Subcutaneous adipose tissue (tissue), 4 donors: ENCODE data around the gene PTPRA. TPM values are rescaled to one million over a fixed set of nuclear protein-coding genes. Genes with fewer than 3 reads are reported as not detected.

Source experiments
- CTCF ChIP-seq: fragments of 450-650 bp; IDR thresholded peaks from one replicate; pipeline ENCODE4 v1.5.1; 2016; ENCODE audit warnings: low read depth, mild to moderate bottlenecking, control low read depth, antibody characterized with exemption, moderate library complexity
- total RNA-seq, 4 donors: library from RNA; depleted of rRNA; stranded (reverse); fragments of >200 nt; gene quantifications; one replicate each; pipeline ENCODE4 v1.1.0, GENCODE V29; 2016

PTPRA gene
- total RNA-seq, 4 donors from 2014 or later = 64.4 to 99.5 (median 95.3) TPM

GRCh38 chr20:3000852-3001523 is 127.7 kb downstream of the PTPRA start:
- no peak for TF ChIP-seq CTCF

GRCh38 chr20:3003416-3003815 is 130.1 kb downstream of the PTPRA start:
- TF ChIP-seq CTCF = no peak

- no peak for TF ChIP-seq CTCF
Measured at GRCh38 chr20:3010985-3011723, 137.9 kb downstream of the PTPRA start.

GRCh38 chr20:3011752-3012151 is 138.5 kb downstream of the PTPRA start:
- TF ChIP-seq CTCF = no peak

GRCh38 chr20:3013771-3014170 is 140.5 kb downstream of the PTPRA start:
- no peak for TF ChIP-seq CTCF

- TF ChIP-seq CTCF = no peak
Measured at GRCh38 chr20:3014179-3014578, 140.9 kb downstream of the PTPRA start.

GRCh38 chr20:3014662-3015061 is 141.4 kb downstream of the PTPRA start:
- no peak for TF ChIP-seq CTCF
